HG03571 (cell line): ENCODE results near the gene KCNIP1.

Source experiments
- ATAC-seq: cut with Tn5 transposase; IDR thresholded peaks from one replicate; pipeline ENCODE4 v1.9.1; 2021; ENCODE audit not compliant: unreplicated experiment

KCNIP1 gene

DNA sequence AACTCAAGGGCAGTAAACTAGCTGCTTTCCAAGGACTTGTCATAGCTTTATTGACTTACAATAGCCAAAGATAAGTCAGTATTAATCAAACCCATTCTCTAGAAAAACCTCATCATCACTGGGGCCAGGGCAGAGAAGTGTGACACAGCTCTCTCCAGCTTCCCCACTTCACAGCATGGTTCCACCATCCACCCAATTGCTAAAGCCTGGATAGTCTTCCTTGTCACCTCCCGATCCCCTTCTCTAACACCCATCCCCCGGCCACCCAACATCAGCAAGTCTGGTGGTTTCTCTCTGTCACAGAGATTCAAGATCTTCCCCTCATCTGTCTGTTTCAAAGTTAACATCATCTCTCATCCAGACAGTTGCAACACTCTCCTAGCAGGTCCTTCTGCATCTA, 191.1 kb downstream of the KCNIP1 start:
- ATAC-seq = no peak

DNA sequence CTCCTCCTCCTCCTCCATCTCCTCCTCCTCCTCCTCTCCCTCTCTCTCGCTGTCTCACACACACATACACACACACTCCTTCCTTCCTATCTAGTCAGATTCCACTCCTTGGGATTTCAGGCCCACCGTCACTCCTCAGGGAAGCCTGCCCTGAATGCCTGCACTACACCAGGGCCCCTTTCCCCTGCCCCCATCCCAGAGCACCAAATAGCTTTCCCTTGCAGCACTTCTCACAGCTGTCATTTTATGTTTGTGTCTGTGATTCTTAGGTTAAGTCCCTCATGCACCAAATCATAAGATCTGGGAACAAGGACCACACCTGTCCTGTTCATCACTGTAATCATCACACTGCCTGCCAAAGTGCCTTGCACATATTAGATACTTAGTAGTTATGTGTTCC, 193.2 kb downstream of the KCNIP1 start:
- ATAC-seq = no peak

GRCh38 chr5:170700503-170700902, 196.7 kb downstream of the KCNIP1 start:
- no peak for ATAC-seq

- ATAC-seq = no peak
These were observed 197.5 kb downstream of the KCNIP1 start for GRCh38 chr5:170701334-170701733.

DNA sequence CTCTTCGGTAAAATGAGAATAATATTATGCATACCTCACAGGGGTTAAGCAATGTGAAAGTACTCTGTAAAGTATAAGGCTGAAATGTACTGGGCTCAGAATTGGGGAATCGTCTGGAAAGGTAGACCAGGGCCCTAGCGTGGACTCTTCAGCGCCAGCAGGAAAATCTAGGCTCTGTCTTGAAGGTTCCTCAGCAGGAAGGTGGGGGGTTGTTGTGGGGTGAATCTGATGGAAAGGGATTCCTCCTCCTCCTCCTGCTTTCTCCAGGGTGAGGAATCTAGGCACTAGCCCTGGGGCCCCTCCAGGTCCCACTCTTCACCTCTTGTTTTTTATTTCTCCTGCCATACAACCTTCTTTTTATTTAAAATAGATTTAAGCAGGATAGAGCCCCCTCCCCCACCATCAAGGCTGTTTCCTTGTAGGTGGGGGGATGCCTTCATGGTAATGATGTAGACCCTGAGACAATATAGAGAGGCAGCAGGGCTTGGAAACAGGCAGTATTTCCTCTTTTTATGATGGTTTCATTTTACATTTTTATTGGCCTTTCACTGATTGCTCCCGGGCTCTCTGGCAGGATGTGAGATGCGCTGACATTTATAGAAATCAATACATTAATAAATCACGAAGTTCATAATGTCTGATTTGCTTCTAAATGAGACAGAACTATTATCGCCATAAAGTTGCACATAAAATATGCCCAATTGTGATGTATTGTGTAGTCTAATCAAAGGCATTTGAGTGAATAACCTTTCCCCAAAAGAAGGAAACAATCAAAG, 200.8 kb downstream of the KCNIP1 start:
- ATAC-seq = no peak

DNA sequence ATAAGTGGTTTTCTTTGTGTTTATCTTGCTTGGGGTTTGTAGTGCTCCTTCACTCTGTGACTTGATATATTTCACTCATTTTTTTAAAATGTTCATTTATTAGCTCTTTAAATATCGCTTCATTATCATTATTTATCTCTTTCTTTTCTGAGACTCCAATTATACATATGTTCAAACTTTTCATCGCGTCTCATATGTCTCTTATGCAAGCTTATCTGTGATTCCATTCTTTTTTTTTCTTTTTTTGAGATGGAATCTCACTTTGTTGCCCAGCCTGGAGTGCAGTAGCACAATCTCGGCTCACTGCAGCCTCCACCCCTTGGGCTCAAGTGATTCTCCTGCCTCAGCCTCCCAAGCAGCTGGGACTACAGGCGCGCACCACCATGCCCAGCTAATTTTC, 205.8 kb downstream of the KCNIP1 start:
- no peak for ATAC-seq

DNA sequence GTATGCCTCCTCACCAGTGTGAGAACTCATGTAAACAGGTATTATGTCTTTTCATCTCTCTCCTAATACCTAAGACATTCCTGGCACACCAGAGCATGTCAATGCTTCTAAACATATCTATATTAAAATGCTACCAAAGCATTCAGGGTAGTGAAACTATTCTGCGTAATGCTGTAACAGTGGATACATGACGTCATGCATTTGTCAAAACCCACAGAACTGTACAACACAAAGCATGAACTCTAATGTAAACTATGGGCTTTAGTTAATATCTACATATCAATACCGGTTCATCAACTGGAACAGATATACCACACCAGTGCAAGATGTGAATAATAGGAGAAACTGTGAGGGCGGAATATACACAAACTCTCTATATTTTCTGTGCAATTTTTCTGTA, 207.5 kb downstream of the KCNIP1 start:
- ATAC-seq = no peak

DNA sequence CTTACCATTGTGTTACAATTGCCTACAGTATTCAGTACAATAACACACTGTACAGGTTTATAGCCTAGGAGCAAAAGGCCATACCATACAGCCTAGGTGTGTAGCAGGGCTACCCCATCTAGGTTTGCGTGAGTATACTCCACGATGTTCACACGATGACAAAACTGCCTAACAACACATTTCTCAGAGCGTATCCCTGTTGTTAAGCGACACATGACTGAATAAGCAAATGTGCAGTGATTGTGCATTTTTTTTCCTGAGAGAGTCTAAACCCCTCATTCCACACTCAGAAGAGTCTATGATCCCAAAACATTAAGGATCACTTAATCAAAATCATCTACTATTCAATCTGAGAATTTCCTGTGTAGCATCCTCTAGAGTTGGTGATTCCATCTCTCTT, 211.3 kb downstream of the KCNIP1 start:
- ATAC-seq = no peak

DNA sequence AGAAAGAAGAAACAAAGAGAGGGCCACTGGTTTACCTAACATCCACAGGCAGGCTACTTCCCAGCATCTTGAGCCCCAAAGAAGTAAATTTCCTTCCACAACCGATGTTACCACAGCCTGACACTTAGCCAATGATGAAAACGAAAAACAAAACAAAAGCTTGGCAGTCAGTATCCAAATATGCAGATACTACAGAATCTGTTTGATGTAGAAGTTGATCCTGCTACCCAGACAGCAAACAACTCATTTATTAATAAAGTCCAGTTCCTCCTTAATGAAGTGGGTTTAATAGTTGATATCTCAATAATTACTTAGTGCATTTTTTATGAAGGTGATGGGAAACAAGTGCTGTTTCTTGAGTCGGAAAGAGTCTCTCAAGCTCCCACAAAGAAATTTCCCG, 212.6 kb downstream of the KCNIP1 start:
- ATAC-seq = no peak

DNA sequence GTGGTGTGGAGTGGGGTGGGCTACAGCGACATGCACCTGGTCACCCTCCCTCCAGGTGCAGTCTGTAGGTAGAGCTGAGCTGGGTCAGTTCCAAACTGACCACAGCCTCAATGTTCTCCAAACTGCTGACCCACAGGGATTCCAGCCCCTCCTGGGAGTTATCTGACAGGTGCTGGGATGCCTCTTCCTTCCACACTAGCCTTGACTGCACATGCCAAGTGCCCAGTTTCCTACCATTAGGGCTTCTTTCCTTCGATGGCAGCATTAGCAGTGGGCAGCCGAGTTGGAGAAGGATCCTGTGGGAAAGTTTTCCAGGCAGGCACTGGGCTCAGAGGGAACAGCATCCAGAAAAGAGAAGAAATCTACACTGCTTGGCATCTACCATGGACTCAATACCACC, 215.7 kb downstream of the KCNIP1 start:
- no peak for ATAC-seq

DNA sequence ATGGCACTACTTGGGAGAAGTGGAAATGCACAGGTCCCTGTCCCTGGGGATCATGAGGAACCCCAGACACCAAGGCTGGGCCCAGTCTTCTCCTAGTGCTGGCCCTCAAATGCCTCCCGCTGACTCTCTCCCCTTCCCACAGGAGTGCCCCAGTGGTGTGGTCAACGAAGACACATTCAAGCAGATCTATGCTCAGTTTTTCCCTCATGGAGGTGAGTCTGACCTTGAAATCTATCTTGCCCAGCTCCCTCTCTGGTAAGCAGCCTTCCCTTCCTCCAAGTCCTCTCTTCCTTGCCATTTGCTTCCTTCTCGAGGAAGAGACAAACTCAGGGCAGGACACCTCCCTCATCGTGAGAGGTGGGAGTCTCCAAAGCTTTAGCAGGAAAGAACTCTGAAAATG, 216.4 kb downstream of the KCNIP1 start:
- no peak for ATAC-seq

DNA sequence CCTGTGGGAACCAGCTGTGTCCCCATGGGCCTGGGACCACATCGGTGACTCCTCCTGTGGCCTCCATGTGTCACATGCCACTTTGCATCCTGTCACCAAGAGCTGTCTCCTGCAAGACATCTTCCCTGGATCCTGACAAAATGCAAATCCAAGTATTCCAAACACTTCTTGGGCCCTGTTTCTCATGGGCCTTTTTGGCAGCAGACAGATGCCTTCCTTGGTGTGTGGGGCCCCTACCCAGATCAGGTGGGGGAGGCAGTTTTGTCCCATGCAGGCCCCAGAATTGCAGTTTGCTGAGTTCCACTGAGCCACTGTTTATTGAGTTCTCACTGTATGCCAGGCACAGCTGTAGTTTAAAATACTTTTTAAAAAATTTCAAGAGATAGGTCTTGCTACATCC, 217.2 kb downstream of the KCNIP1 start:
- no peak for ATAC-seq

GRCh38 chr5:170721681-170722080, 217.9 kb downstream of the KCNIP1 start:
- no peak for ATAC-seq

- no peak for ATAC-seq
These were observed 218.5 kb downstream of the KCNIP1 start for GRCh38 chr5:170722316-170722715.

GRCh38 chr5:170731052-170731451, 227.2 kb downstream of the KCNIP1 start:
- no peak for ATAC-seq

GRCh38 chr5:170732685-170733084, 228.9 kb downstream of the KCNIP1 start:
- ATAC-seq = no peak

DNA sequence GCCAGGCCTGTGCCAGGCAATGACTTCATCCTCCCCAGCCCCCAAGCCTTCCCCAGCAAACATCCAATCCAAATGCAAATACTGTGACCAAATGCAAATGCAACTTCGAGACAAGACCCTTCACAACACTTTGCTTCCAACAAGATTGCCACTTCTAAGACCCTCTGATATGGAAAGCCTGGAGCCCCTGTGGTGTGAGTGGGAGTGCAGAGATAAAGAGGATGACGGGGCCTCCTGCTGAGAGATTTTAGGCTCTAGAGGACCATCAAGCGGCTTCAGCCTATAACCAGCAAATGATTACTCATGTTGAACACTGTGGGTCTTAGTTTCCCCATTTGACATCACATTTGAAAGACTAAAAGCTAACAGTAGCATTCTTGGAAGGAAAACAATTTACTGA, 233.1 kb downstream of the KCNIP1 start:
- no peak for ATAC-seq

- ATAC-seq = no peak
These were observed 233.8 kb downstream of the KCNIP1 start for GRCh38 chr5:170737591-170737990.

DNA sequence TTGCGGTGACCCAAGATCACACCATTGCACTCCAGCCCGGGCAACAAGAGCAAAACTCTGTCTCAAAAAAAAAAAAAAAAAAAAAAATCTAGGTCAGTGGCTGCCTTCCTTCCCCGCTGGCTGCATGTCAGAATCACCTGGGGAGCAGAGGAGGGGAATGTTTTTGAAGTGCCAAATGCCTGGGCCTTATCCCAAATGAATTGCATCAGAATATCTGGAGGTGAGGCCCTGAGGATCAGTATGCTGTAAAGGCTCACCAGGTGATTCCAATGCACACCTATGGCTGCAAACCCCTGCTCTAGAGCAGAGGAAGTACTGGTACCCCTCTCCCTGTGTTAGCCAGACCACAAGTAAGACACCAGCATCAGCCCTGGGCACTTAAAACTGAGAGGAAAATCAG, 235.0 kb downstream of the KCNIP1 start:
- ATAC-seq = no peak

- ATAC-seq = no peak
These were observed 235.6 kb downstream of the KCNIP1 start for GRCh38 chr5:170739446-170739845.

- ATAC-seq = no peak
These were observed 236.9 kb downstream of the KCNIP1 start for GRCh38 chr5:170740551-170741205.

DNA sequence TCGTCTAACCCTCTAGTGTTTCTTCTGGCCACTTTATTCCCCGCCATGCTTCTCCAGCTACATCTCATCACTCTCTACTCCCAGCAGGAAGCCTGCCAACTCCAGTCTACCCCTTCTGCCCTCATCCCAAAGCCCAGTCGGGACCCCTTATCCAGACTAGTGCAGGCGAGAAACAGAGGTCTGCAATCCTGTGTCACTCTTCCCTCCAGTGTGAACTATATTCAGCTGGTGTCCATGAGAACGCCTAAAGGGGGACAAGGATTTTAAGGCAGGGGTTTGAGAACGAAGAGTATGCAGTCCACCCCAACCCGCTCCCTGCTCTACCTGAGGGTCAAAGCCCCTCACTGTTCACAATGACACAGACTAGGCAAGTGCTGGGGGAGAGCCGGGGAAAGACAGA, 238.0 kb downstream of the KCNIP1 start:
- ATAC-seq = no peak

DNA sequence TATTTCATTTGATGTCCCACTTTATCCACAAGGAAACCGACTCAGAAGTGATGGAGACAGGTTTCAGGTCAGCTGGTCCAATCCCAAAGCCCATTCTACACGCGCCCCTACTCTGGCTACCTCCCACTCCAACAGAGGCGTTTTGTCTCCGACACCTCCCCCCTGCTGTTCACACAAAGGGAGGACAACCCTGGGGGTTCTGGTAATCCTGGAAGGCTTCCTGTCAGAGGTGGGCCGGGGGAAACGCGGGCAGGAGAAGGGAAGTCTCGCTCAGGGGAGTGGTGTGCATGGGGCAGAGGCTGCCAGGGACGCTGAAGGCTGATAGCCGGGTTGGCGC, 240.0 kb downstream of the KCNIP1 start:
- no peak for ATAC-seq
